ENCODE results near the gene CNOT1.
A peak's percentile ranks its signal among the peaks of the same experiment; 100 is the strongest.
"Not testable (repeated sequence)": the region's sequence is repeated elsewhere in the genome, so short reads cannot be mapped to it uniquely, and the experiment has no call there.

Gene CNOT1

DNA sequence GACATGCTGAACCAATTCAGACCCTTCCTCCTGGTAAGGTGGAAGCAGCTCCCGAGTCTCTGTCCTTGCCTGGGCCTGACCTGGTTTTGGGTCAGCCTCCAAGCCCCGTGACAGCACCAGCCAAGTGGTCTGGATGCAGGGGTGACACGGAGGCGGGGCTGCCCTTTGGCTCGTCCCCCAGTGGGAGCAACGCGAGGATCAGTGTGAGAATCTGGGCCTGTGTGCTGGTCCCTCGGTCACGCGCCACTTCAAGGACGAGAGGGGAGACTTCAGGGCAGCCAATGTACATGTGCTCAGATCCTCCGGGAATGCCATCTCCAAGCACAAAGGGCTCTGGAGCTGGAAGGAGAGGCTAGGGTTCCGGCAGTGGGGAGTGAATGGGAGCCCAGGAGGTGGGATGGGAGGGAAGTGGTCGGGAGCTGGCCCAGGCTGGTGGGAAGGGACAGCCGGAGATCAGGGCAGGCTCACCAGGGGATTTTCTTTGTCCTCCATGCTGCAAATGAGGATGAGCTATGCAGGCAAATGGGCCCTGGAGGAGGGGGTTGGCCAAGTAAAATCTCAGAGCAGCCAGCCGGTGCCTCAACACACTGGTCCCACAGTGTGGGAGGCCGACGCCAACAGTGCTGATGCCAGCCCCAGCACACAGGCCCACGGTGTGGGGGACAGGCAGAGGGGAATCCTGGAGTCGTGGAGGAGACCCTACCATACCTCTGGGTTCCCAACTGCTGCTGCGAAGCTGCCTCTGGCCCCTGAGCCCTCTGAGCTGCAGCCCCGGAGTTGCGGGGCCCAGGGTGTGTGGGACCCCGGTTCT is 133.9 kb downstream of the CNOT1 start:
- no peak for FAIRE-seq
- no peak for DNase-seq (ENCODE audit: insufficient read length)
- TF ChIP-seq POLR2AphosphoS5 (IDR thresholded peaks at IDR 0.05; ENCODE audit: low read depth, low read length) (no peak), POLR2A (IDR thresholded peaks at IDR 0.05; ENCODE audit: low read depth, low read length) (no peak), TAF1 (IDR thresholded peaks at IDR 0.05; ENCODE audit: borderline replicate concordance, low read depth, low read length) (no peak)

DNA sequence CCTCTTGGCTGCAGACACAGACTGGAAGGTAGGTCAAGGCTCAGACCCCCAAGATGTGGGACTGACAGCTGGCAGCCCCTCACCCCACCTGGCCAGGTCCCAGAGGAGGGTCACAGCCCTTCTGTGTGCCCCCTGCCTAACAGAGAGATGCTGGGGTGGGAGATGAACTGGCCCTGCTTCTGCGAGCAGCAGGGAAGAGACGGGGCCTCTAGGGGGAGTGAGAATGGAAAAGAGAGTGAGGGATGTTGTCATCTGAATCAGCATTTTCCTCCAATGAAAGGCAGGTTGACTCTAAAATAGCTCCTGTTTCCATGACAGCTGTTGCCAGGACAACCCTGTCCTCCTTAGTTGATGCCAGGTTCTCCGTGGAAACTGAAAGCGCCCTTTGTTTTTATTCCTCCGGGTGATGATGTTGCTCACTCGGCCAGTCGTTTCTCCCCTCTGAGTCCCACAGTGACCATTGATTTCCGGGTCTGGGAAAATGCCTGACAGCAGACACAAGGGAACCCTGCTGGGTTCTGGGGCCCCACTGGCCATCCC is 134.6 kb downstream of the CNOT1 start:
- DNase-seq (ENCODE audit: insufficient read length) (peak; percentile 68), FAIRE-seq (peak; percentile 90)
- TF ChIP-seq POLR2A (IDR thresholded peaks at IDR 0.05; ENCODE audit: low read depth, low read length) (no peak), TAF1 (IDR thresholded peaks at IDR 0.05; ENCODE audit: borderline replicate concordance, low read depth, low read length) (no peak), POLR2AphosphoS5 (IDR thresholded peaks at IDR 0.05; ENCODE audit: low read depth, low read length) (no peak)

DNA sequence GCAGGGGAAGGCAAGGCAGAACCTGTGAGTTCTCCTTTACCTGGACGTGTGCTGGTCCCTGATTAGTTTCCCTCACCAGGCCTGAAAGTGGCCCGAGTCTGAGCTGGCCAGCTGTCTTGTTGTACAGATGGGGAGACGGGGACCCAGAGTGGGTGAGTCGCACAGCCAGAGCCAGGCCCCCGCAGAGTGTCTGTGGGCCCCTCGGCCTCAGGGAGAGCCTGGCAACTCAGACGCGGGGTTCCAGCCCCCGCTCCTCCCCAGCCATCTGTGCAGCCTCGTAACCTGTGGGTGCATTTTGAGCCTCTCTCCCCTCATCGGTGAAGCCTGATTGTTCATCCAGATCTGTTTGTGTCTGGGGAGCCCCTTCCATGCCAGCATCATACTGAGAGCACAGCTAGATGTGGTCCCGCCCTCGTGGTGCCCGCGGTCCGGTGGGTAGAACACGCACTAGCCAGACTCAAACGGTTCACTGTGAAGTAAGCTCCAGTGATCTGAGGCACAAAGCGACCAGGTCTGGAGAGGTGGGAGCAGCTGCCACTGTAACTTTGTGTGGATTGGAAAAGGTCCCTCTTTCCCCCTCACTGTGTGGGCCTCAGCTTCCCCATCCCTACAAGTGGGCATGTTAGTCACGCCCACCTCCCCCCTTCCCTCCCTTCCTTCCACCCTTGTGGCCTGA is 135.7 kb downstream of the CNOT1 start:
- no peak for DNase-seq (ENCODE audit: insufficient read length)
- no peak for FAIRE-seq
- no peak for TF ChIP-seq POLR2A (IDR thresholded peaks at IDR 0.05; ENCODE audit: low read depth, low read length)
- no peak for TF ChIP-seq TAF1 (IDR thresholded peaks at IDR 0.05; ENCODE audit: borderline replicate concordance, low read depth, low read length)
- TF ChIP-seq POLR2AphosphoS5 (IDR thresholded peaks at IDR 0.05; ENCODE audit: low read depth, low read length), result no peak

DNA sequence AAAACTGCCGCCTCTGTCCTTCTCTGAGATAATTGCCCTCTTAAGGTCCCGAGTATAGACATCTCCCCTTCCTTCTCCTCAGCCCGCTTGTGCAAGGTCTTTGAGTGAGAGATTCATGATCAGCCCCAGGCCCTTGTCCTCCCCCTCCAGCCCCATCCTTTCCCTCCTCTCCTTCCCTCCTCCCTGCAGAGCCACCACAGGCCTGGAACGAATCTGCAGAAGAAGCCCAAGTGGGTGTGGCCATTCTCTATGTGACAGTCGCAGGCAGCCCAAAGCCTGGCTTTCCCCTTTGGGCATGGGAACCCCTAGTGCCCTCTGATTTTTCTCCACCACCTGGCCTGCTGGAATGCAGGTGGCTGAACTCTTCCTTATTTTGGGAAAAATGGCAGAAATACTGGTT is 136.9 kb downstream of the CNOT1 start:
- no peak for FAIRE-seq
- DNase-seq (ENCODE audit: insufficient read length), result no peak
- TF ChIP-seq POLR2A (IDR thresholded peaks at IDR 0.05; ENCODE audit: low read depth, low read length), result no peak

DNA sequence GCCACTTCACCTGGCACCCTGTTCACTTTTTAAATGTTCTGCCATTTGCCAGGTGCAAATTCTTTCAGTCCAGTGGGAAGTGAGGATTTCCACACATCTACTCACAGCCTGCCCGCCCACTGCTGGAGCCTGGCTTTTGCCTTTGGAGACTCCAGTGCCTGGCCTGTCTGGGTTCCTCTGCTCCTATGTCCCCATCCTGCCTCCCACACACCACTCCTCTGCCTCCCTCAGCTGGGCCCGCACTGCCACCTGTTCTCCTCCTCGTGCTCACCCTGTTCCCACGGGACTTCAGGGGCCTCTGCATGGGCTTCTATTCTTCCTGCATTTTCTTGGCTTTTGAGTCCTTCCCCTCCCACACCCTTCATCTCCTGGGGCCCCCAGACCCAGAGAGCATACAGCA is 137.6 kb downstream of the CNOT1 start:
- TF ChIP-seq POLR2A (IDR thresholded peaks at IDR 0.05; ENCODE audit: low read depth, low read length) (no peak), POLR2AphosphoS5 (IDR thresholded peaks at IDR 0.05; ENCODE audit: low read depth, low read length) (no peak), TAF1 (IDR thresholded peaks at IDR 0.05; ENCODE audit: borderline replicate concordance, low read depth, low read length) (no peak)
- FAIRE-seq, result no peak
- no peak for DNase-seq (ENCODE audit: insufficient read length)

DNA sequence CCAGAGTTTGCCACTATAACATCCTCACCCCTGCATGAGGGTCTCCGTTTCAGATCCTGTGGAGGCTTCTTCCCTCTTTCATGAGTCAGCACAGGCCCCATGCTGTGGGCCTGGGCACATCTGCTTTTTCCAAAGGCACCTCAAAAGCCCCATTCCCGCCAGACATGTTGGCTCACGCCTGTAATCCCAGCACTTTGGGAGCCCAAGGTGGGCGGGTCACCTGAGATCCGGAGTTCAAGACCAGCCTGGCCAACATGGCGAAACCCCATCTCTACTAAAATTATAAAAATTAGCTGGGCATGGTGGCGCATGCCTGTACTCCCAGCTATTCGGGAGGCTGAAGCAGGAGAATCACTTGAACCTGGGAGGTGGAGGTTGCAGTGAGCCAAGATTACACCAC is 139.1 kb downstream of the CNOT1 start:
- DNase-seq (ENCODE audit: insufficient read length); FAIRE-seq: not testable (repeated sequence)

DNA sequence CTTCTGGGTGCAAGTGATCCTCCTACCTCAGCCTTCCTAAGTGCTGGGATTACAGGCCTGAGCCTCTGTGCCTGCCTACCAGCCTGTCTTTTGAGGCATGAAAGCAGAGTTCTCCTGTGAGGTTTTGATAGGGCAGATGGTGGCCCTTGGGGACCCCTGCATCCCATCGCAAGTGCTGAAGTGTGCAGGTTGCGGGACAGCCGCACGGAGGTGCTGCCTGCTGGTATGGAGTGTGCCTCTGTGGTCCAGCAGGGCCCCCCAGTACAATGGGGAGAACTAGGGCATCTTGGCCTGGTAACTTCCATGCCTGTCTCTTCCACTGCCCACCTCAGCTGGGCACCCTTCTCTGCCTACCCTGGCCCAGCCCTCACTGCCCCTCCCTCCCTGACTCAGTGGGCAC is 139.6 kb downstream of the CNOT1 start:
- no peak for TF ChIP-seq TAF1 (IDR thresholded peaks at IDR 0.05; ENCODE audit: borderline replicate concordance, low read depth, low read length)
- no peak for TF ChIP-seq POLR2A (IDR thresholded peaks at IDR 0.05; ENCODE audit: low read depth, low read length)
- TF ChIP-seq POLR2AphosphoS5 (IDR thresholded peaks at IDR 0.05; ENCODE audit: low read depth, low read length), result no peak
- DNase-seq (ENCODE audit: insufficient read length) (no peak), FAIRE-seq (no peak)

DNA sequence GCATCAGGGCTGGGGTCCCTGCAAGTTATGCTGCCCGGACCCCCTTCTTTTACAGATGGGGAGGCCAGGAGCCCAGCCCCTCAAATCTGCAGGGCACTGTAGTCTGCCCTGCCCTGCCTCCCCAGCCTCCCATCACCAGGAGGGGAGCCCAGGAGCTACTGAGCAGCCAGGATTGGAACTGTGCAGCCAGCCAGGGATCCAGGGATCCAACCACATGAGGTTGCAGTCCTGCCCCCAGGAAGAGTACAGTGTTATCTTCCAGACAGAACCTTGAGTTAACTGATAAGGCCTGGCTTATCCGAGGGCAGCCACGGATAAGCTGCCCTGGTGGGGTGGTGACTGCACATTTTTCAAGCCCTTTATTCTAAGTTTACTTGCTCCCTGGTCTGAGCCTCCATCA is 141.1 kb downstream of the CNOT1 start:
- DNase-seq (ENCODE audit: insufficient read length) (no peak), FAIRE-seq (no peak)
- no peak for TF ChIP-seq TAF1 (IDR thresholded peaks at IDR 0.05; ENCODE audit: borderline replicate concordance, low read depth, low read length)
- TF ChIP-seq POLR2A (IDR thresholded peaks at IDR 0.05; ENCODE audit: low read depth, low read length), result no peak
- no peak for TF ChIP-seq POLR2AphosphoS5 (IDR thresholded peaks at IDR 0.05; ENCODE audit: low read depth, low read length)

DNA sequence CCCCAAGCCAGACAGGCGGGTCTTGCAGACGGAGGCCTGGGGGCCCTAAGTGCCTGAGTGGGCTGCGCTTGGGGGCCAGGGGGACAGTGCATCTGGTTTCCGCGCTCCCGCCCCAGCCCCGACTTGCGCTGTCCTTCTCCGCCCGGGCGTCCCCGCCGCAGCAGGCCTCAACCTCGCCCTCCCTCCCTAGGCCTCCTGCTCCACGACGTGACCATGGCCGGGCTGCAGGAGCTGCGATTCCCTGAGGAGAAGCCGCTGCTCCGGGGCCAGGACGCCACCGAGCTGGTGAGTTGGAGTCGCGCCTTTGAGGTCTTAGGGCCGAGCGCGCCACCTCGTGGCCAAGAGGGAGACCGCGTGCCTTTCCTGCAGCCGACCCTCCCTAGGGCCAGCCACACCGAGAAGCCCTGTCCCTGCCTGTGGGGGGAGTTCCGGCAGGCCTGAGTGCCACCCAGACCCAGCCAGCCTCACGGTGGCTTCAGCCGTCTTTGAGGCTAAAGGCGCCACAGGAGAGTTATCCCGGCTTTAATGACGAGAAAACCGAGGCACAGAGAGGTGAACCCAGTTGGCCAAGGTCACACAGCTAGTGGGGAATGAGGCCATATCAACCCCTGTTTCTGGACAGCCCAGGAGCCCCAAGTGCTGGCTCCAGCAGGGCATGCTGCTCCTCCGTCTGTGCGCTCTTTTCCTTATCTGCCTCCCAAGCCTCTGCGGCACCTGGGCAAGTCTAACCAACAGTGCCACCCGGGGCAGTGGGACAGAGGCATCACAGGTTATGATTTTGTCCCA is 141.9 kb downstream of the CNOT1 start:
- FAIRE-seq (peak; percentile 92), DNase-seq (ENCODE audit: insufficient read length) (peak; percentile 90)
- TF ChIP-seq POLR2AphosphoS5 (IDR thresholded peaks at IDR 0.05; ENCODE audit: low read depth, low read length) (no peak), TAF1 (IDR thresholded peaks at IDR 0.05; ENCODE audit: borderline replicate concordance, low read depth, low read length) (no peak), POLR2A (IDR thresholded peaks at IDR 0.05; ENCODE audit: low read depth, low read length) (no peak)

DNA sequence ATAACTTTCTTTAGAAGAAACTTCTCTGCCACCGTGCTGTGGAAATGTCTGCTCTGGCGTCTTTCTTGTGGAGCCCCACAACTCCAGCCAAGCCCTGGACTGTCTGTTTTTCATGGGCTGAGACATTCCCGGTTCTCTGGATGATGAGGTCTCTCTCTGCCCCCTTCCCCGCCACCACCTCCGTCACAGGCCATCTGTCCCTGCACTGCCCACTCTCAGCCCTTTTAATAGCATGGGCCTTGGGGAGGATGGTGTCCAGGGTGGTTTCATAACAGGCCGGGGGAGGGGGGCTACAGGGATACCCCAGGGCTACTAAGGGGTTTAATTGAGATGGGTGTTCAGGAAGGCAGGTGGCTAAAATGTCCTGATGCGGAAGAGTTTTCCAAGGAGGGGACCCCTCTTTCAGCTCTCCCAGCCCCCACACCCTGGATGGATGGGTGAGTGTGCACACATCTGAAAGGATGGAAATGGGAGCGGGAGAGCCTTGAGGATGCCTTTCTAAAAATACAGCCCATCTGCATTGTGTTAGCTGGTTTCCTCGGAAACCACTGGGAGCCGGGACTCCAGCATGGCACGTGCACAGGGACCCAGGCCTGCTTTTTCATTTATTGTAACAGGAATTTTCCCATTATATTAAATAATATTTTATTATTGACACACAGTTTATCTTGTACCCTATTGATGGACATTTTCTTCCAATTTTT is 144.3 kb downstream of the CNOT1 start:
- TF ChIP-seq POLR2AphosphoS5 (IDR thresholded peaks at IDR 0.05; ENCODE audit: low read depth, low read length), result no peak
- no peak for TF ChIP-seq POLR2A (IDR thresholded peaks at IDR 0.05; ENCODE audit: low read depth, low read length)
- no peak for TF ChIP-seq TAF1 (IDR thresholded peaks at IDR 0.05; ENCODE audit: borderline replicate concordance, low read depth, low read length)
- DNase-seq (ENCODE audit: insufficient read length) (no peak), FAIRE-seq (no peak)

DNA sequence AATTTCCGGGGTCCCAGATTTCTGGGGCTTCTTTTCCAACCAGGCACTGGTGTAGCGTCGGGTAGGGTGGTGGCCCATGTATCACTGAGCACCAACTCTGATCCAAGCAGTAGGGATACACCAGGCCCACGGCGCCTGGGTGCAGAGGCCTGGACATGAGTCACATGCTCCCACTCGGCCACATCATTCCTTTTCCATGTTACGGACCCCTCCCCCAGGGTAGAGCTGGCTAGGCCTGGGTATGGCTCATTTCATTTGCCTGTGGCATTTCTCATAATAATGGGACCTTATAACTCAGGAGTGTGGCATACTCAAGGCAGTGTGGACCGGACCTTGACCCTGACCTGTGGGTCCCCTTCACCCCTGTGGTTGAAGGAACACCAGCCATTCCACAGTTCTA is 147.7 kb downstream of the CNOT1 start:
- no peak for FAIRE-seq
- TF ChIP-seq POLR2AphosphoS5 (IDR thresholded peaks at IDR 0.05; ENCODE audit: low read depth, low read length) (no peak), TAF1 (IDR thresholded peaks at IDR 0.05; ENCODE audit: borderline replicate concordance, low read depth, low read length) (no peak), POLR2A (IDR thresholded peaks at IDR 0.05; ENCODE audit: low read depth, low read length) (no peak)
- no peak for DNase-seq (ENCODE audit: insufficient read length)

Measured in GM12892 (cell line).